GM12878 (cell line): Measurements from ENCODE around the gene FARSB. TPM values are rescaled to one million over a fixed set of nuclear protein-coding genes. Genes with fewer than 3 reads are reported as not detected.

Experiments
- ATAC-seq: fragments of 200-7000 bp; cut with Tn5 transposase; 3 replicates; pipeline ENCODE4 v1.9.1; 2020; ENCODE audit warnings: mild to moderate bottlenecking, moderate library complexity
- BruUV-seq: library from RNA; stranded (reverse); fragments of 400-500 nt; replicated peaks from 2 replicates; lab custom pipeline; 2021; lab: Mats Ljungman, UMichigan
- CTCF ChIA-PET: fragments of 300-600 bp; sonication (Branson Sonifier 250); formaldehyde crosslinking; extraction: SDS; loops from one replicate; lab custom pipeline; 2021; ENCODE audit warnings: inconsistent platforms; lab: Yijun Ruan, JAX
- POLR2A ChIA-PET: fragments of 350-600 bp; formaldehyde crosslinking; extraction: SDS; loops from one replicate; lab custom pipeline; 2021; ENCODE audit warnings: inconsistent platforms; lab: Charles Lee
- RAD21 ChIA-PET: fragments of 300-600 bp; sonication (Branson Sonifier 250); formaldehyde crosslinking; loops from one replicate; lab custom pipeline; 2023; ENCODE audit warnings: antibody characterized with exemption; ENCODE audit not compliant: unreplicated experiment; lab: Charles Lee
- SMC1A ChIA-PET: fragments of 300-600 bp; sonication (Branson Sonifier 250); formaldehyde crosslinking; loops from one replicate; lab custom pipeline; 2023; ENCODE audit not compliant: unreplicated experiment, uncharacterized antibody; lab: Charles Lee
- DNase-seq: peaks from one replicate; pipeline ENCODE4 v3.0.0-alpha.2; 2011; ENCODE audit warnings: low read depth, low spot score
- FAIRE-seq: peaks from 3 replicates; lab custom pipeline; 2011; peaks lifted over from hg19 to GRCh38; lab: Jason Lieb, UNC
- H2AFZ ChIP-seq: 2 replicates; pipeline ENCODE4 v1.6.0; 2011; ENCODE audit warnings: low read depth, low read length, control low read depth; ENCODE audit not compliant: control insufficient read depth
- H3K27ac ChIP-seq: 2 replicates; pipeline ENCODE4 v1.5.1; 2011; ENCODE audit warnings: control low read depth; ENCODE audit not compliant: control insufficient read depth, insufficient read depth
- H3K27me3 ChIP-seq, 2 experiments: replicated peaks in 1 of 2; 2 replicates each; pipeline versions ENCODE4 v1.6.0 to v1.6.1; 2011; ENCODE audit warnings: low read length in 1 of 2; ENCODE audit not compliant: control insufficient read depth in 2 of 2, insufficient read depth in 2 of 2
- H3K36me3 ChIP-seq, 2 experiments: 2 replicates each; pipeline ENCODE4 v1.5.1; 2011; ENCODE audit warnings: low read length in 1 of 2; ENCODE audit not compliant: control insufficient read depth in 2 of 2, insufficient read depth in 2 of 2
- H3K4me1 ChIP-seq: 2 replicates; pipeline ENCODE4 v1.6.1; 2011; ENCODE audit warnings: mild to moderate bottlenecking, low read length, moderate library complexity, mixed read lengths; ENCODE audit not compliant: control insufficient read depth, insufficient read depth
- H3K4me2 ChIP-seq: 2 replicates; pipeline ENCODE4 v1.6.0; 2011; ENCODE audit warnings: control low read depth; ENCODE audit not compliant: control insufficient read depth, insufficient read depth
- H3K4me3 ChIP-seq: fragments of 200-600 bp; sonication (generic); 2 replicates; pipeline ENCODE4 v1.5.1; 2016
- H3K79me2 ChIP-seq: 2 replicates; pipeline ENCODE4 v1.6.0; 2011; ENCODE audit warnings: low read length; ENCODE audit not compliant: control insufficient read depth, insufficient read depth
- H3K9ac ChIP-seq: 2 replicates; pipeline ENCODE4 v1.8.0; 2011; ENCODE audit warnings: low read length, control low read depth, mixed read lengths; ENCODE audit not compliant: control insufficient read depth, insufficient read depth
- H3K9me3 ChIP-seq: replicated peaks from 3 replicates; pipeline ENCODE4 v1.5.1; 2011; ENCODE audit warnings: mild to moderate bottlenecking, low read length; ENCODE audit not compliant: control insufficient read depth, insufficient read depth
- H4K20me1 ChIP-seq: 2 replicates; pipeline ENCODE4 v1.6.0; 2011; ENCODE audit not compliant: control insufficient read depth, insufficient read depth
- BHLHE40 ChIP-seq, 2 experiments: fragments of 450-650 bp in 1 of 2; IDR thresholded peaks; 2 replicates each; pipeline ENCODE4 v1.6.1; 2011 to 2017; ENCODE audit warnings: low read depth in 2 of 2, borderline replicate concordance in 1 of 2, improper control_type of control experiment in 1 of 2, low read length in 1 of 2, mild to moderate bottlenecking in 1 of 2
- POLR2AphosphoS5 ChIP-seq: IDR thresholded peaks from 2 replicates; pipeline ENCODE4 v1.6.1; 2011; ENCODE audit warnings: mild to moderate bottlenecking, low read length, inconsistent platforms
- SIN3A ChIP-seq: IDR thresholded peaks from 2 replicates; pipeline ENCODE4 v1.6.1; 2012; ENCODE audit warnings: low read depth, low read length, improper control_type of control experiment
- SUZ12 ChIP-seq: fragments of 200-600 bp; sonication (generic); IDR thresholded peaks from one replicate; pipeline ENCODE4 v1.6.1; 2018; ENCODE audit warnings: antibody characterized with exemption, mild to moderate bottlenecking; ENCODE audit not compliant: unreplicated experiment
- ZNF622 ChIP-seq: fragments of 450-650 bp; IDR thresholded peaks from 2 replicates; pipeline ENCODE4 v1.6.1; 2017; ENCODE audit warnings: mild to moderate bottlenecking, inconsistent platforms
- WGBS: methylation state at CpG from one replicate; pipeline ENCODE4 v1.1.6; 2016; ENCODE audit warnings: low lambda C conversion rate; ENCODE audit not compliant: insufficient replicate concordance, insufficient coverage; ENCODE audit errors: missing lambda C conversion rate; 5-methylcytosine and 5-hydroxymethylcytosine counted together
- in situ Hi-C: fragments of 300-500 bp; cut with MboI; formaldehyde crosslinking; loops from 9 replicates; pipeline ENCODE4 v1.14.3; 2018; ENCODE audit warnings: mixed read lengths
- intact Hi-C: fragments of 100-400 bp; cut with micrococcal nuclease; formaldehyde crosslinking; loops from one replicate; pipeline ENCODE4 v1.14.2; 2022; ENCODE audit not compliant: unreplicated experiment
- polyA plus RNA-seq, 11 experiments: library from polyadenylated mRNA; depleted of rRNA in 4 of 11; unstranded in 6 of 11; stranded (reverse) in 5 of 11; fragments of >200 nt; fragmentation: Nextera tagmentation in 4 of 11; fragmentation: Illumina TruSeq in 1 of 11; extraction: Ambion mirVana in 4 of 11; extraction: Trizol in 1 of 11; gene quantifications; 1 replicate in 1 of 11; 2 replicates in 10 of 11; pipeline versions ENCODE4 v1.2.1 to v1.2.3, GENCODE V29; 2011 to 2016; ENCODE audit warnings: inconsistent platforms in 2 of 11, missing spikeins in 2 of 11, low read depth in 1 of 11
- total RNA-seq, 4 experiments: library from RNA; depleted of rRNA in 3 of 4; stranded (reverse); fragments of >200 nt in 3 of 4; fragmentation: Illumina TruSeq in 1 of 4; extraction: Trizol in 1 of 4; gene quantifications; 2 replicates each; pipeline versions ENCODE4 v1.2.1 to v1.2.3, GENCODE V29; 2013 to 2021
- TF ChIP-seq, protein P1 (sequence below): fragments of 450-650 bp; IDR thresholded peaks from 2 replicates; pipeline ENCODE4 v1.6.1; 2016; ENCODE audit warnings: mild to moderate bottlenecking, moderate library complexity, borderline replicate concordance

FARSB gene
- total and polyA plus RNA-seq, 10 of the 15 experiments (the other 5 are each of a cell fraction or from before 2014, with no cell fraction given), result 32.4 to 127 (median 73.8) TPM

DNA sequence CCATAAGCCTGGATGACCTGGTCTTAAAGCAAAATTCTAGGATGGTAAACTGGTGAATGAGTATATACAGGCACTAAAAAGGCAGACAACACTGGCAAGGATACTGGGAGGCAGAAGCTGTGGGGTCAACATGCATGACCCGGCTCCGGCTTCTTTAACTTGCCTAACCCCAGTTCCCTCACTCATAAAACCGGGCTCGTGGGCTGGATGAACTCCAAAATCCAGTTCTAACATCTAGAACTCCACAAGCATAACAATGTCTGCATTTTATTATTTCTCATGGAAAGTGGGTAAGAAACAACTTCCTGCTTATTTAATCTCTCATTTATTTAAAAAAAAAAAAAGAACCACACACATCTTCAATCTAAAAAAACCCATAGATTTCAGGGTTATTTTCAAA, 57.3 kb downstream of the FARSB start:
- Histone ChIP-seq H3K27me3 (no peaks in the 10 kb centered on the region), H4K20me1 (no peaks in the 10 kb centered on the region), H3K4me1 (no peaks in the 10 kb centered on the region), H3K36me3 (peaks cover 3 to 21% of the 10 kb centered on the region in 2 experiments), H3K9me3 (no peaks in the 10 kb centered on the region), H3K79me2 (no peaks in the 10 kb centered on the region), H2AFZ (no peak overlapping the region), H3K27ac (no peak overlapping the region), H3K4me2 (no peak overlapping the region), H3K4me3 (no peak overlapping the region)
- 92% methylated on average over 4 of the region's 4 CpGs for WGBS
- FAIRE-seq (no peak), DNase-seq (no peak), ATAC-seq (no peak)
- RAD21 ChIA-PET, result interaction anchor here (2.0 kb wide), 1 partner anchor 281 kb away, joined by 4 read pairs; no protein-coding TSS in a partner anchor
- SMC1A ChIA-PET, result interaction anchor here (0.8 to 1.3 kb wide), 3 partner anchors 16 to 285 kb away, joined by 3 to 4 read pairs (median 4); no protein-coding TSS in a partner anchor
- intact Hi-C loops (no loop called here), in situ Hi-C loops (no loop called here)
- POLR2A ChIA-PET, result interaction anchor here (0.7 kb wide), 1 partner anchor 23 kb away, joined by 3 read pairs; no protein-coding TSS in a partner anchor
- TF ChIP-seq POLR2AphosphoS5 (no peak), BHLHE40 (IDR thresholded peaks at IDR 0.05; ENCODE audit: borderline replicate concordance in 1 of 2, low read depth in 2 of 2, low read length in 1 of 2) (no peak), SIN3A (no peak), SUZ12 (no peak), ZNF622 (no peak)
- TF ChIP-seq, protein P1, sequence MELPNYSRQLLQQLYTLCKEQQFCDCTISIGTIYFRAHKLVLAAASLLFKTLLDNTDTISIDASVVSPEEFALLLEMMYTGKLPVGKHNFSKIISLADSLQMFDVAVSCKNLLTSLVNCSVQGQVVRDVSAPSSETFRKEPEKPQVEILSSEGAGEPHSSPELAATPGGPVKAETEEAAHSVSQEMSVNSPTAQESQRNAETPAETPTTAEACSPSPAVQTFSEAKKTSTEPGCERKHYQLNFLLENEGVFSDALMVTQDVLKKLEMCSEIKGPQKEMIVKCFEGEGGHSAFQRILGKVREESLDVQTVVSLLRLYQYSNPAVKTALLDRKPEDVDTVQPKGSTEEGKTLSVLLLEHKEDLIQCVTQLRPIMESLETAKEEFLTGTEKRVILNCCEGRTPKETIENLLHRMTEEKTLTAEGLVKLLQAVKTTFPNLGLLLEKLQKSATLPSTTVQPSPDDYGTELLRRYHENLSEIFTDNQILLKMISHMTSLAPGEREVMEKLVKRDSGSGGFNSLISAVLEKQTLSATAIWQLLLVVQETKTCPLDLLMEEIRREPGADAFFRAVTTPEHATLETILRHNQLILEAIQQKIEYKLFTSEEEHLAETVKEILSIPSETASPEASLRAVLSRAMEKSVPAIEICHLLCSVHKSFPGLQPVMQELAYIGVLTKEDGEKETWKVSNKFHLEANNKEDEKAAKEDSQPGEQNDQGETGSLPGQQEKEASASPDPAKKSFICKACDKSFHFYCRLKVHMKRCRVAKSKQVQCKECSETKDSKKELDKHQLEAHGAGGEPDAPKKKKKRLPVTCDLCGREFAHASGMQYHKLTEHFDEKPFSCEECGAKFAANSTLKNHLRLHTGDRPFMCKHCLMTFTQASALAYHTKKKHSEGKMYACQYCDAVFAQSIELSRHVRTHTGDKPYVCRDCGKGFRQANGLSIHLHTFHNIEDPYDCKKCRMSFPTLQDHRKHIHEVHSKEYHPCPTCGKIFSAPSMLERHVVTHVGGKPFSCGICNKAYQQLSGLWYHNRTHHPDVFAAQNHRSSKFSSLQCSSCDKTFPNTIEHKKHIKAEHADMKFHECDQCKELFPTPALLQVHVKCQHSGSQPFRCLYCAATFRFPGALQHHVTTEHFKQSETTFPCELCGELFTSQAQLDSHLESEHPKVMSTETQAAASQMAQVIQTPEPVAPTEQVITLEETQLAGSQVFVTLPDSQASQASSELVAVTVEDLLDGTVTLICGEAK, result no peak
- TF ChIP-seq, all 136 proteins: peak for 0
- BruUV-seq, result no TSS peak
- H3K9ac ChIP-seq, result no peak overlapping the region
- CTCF ChIA-PET, result interaction anchor here (1.2 to 5.0 kb wide), 4 partner anchors 12 to 281 kb away, joined by 3 to 23 read pairs (median 6); no protein-coding TSS in a partner anchor
